T47D (cell line): Measurements from ENCODE around the gene GOLGA6L10.
"Not testable (repeated sequence)": the region's sequence is repeated elsewhere in the genome, so short reads cannot be mapped to it uniquely, and the experiment has no call there.

Experiments used
- DNase-seq, 2 experiments: peaks; one replicate each; pipeline versions ENCODE4 v3.0.0 to v3.0.0-alpha.2; 2011 to 2012; ENCODE audit warnings: low read depth in 1 of 2, low spot score in 1 of 2
- JUND ChIP-seq: IDR thresholded peaks from 2 replicates; pipeline ENCODE4 v1.6.1; 2012; ENCODE audit warnings: low read depth
- in situ Hi-C: cut with HindIII; loops from 2 replicates; pipeline ENCODE4 v1.10.0; 2016; ENCODE audit warnings: low sequenced_read_pairs, low pct_unique_long_range_greater_than_20kb

The GOLGA6L10 gene, protein sequence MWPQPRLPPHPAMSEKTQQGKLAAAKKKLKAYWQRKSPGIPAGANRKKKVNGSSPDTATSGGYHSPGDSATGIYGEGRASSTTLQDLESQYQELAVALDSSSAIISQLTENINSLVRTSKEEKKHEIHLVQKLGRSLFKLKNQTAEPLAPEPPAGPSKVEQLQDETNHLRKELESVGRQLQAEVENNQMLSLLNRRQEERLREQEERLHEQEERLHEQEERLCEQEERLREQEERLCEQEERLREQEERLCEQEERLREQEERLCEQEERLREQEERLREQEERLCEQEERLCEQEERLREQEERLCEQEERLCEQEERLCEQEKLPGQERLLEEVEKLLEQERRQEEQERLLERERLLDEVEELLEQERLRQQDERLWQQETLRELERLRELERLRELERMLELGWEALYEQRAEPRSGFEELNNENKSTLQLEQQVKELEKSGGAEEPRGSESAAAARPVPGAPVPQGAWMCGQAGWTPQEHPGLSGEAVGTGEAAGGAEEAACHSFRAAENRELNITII

DNA sequence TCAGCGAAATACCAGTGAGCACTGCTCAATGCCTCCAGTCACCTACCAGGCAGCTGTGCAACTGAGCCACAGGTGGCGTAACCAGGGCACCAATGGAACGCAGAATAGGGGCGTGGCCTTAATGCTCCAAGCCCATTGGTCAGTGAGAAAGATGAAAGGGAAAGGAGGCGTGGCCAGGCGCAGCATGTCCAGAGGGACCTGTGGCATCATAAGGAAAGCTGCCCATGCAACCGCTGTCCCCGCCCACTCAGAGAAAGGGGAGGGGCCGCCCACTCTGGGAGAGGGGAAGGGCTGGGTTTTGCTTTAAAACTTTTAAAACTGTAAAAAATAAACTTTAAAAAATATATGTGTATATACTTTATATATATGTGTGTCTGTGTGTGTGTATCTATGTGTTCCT is at the start of gene GOLGA6L10:
Gene GOLGA6L10, minus strand, starts transcription at position 101 of the 400 bp plus-strand sequence. Its CDS starts 100 bp downstream, at position 1.
- DNase-seq, in situ Hi-C loops: not testable (repeated sequence)

DNA sequence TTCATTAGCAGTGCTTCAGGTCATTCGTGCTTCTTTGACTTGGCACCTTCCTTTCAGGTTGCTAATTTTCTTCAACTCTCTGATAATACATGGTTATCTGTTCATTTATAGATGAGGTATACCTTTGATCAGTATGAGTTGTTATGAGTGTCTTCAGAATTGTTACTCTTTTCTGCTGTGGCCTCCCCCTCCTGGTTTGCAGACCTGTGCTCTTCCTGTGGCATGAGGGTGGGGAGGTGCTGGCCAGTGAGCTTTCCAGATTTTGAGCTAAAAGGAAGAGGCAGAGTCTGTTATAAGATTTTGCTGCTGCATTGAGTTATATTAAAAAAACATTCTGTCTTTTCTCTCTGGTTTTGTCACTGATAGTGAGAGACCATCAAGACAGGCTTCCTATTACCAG is 49.5 kb upstream of the GOLGA6L10 start:
- DNase-seq: no peak
- in situ Hi-C loops: no loop called here
- no peak for TF ChIP-seq JUND

DNA sequence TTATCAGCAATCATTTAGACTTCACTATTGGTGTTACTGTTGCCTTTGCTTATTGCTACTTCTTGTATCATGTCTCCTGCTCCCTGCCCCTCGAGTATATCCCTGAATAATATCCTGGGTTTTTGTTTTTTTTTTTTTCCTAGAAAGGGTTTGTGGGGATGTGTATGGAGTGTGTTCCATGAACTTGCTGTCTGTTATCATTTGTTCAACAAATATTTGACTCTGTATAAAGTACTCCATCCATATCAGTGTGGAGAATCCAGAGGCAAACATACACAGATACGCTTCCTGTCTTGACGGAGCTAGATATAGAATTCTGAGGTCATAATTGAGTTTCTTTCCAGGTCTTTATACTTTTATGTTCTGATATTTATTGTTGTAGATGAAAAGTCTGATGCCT is 48.5 kb upstream of the GOLGA6L10 start:
- no peak for DNase-seq
- in situ Hi-C loops: no loop called here
- no peak for TF ChIP-seq JUND

DNA sequence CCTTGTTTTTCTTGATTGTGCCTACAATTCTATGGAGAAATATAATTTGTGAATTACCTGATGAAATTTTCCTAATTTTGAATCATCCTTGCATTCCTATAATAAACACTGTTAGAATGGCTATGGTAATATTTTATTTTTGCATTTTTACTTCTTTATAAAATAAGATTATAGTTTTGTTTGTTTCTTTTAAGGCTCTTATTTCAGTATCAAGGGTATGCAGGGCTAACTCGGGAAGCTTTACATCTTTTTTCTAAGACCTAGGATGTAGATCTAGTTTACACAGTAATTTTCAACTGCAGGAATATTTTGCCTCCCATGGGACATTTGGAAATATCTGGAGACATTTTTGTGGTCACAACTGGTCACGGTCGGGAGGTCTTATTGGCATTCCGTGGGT is 46.5 kb upstream of the GOLGA6L10 start:
- DNase-seq, in situ Hi-C loops: not testable (repeated sequence)

DNA sequence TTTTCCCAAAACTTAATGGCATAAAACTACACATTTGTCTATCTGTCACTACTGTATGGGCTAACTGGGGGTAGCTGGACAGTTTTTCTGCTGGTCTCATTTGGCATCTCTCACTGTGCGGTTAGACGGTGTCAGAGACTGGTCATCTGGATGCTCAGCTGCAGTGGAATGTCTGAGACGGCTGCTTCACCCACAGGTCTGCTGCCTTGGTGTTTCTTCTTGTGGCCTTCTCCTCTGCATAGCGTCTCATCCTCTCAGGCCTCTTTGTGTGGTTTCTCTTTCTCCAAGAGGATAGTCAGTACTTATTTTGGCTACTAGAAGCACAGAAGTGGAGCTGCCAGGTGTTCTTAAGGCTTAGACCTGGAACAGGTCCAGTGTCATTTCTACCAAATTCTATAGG is 44.4 kb upstream of the GOLGA6L10 start:
- DNase-seq: no peak
- TF ChIP-seq JUND: no peak
- in situ Hi-C loops: no loop called here

DNA sequence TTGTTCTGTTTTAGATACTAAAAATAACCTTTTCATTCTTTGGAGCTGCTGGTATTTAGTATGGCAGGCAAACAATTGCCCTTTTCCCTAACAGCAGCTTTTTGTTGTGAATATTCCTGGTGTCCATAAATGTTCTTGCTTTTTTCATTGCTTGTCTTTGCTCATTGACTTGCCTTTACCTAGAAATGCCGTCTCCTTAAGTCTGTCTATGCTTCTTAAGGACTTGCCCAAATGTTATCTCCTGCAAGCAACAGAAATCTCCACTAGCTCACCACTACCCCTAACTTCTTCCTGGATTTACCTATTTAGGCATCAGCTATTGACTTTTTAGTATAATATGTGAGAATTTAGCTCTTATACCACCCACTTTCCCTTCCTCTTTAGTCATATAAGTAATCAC is 42.8 kb upstream of the GOLGA6L10 start:
- DNase-seq, in situ Hi-C loops: not testable (repeated sequence)

DNA sequence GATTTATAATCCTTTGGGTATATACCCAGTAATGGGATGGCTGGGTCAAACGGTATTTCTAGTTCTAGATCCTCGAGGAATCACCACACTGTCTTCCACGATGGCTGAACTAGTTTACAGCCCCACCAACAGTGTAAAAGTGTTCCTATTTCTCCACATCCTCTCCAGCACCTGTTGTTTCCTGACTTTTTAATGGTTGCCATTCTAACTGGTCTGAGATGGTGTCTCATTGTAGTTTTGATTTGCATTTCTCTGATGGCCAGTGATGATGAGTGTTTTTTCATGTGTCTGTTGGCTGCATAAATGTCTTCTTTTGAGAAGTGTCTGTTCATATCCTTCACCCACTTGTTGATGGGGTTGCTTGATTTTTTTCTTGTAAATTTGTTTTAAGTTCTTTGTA is 40.9 kb upstream of the GOLGA6L10 start:
- in situ Hi-C loops, DNase-seq: not testable (repeated sequence)

DNA sequence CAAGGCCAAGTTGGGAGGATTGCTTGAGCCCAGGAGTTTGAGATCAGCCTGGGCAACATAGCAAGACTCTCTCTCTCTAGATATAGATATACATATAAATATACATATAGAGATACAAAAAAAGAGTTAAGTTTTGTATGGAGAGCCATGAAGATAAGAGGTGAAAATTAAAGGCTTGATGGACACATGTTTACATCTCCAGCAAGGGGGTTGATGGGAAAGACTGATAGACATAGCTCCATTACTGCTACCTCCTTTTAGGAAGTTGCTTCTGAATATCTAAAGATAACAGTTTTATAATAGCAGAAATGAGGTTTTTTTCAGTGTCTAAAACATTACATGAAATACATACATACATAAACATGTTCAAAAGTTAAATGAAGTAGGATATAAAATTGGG is 37.9 kb upstream of the GOLGA6L10 start:
- DNase-seq, in situ Hi-C loops: not testable (repeated sequence)

DNA sequence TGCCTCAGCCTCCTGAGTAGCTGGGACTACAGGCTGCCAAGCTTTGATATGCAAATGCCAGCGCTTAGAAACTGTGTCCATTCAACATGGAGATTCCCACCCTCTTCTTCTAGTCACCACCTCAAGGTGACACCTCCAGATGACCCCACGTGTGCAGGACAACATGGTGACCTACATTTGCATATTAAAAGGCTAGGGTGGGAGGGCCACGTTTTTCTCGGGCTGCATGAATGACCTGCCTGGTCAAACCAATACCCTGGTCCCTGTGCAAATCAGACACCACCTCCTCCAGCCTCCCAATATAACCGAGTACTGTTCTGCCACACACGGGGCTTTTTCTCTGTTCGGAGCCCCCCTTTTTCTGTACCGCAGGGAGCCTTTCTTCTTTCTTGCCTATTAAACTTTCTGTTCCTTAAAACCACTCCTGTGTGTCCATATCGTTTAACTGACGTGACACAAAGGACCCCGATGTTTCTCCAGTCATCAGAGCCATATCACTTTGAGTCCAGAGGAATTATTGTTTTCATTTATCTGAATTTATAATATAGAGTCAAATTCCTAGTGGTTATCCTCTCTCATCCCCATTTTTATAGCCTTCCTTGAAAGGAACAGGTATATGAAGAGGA is 32.2 kb upstream of the GOLGA6L10 start:
- DNase-seq, in situ Hi-C loops: not testable (repeated sequence)

DNA sequence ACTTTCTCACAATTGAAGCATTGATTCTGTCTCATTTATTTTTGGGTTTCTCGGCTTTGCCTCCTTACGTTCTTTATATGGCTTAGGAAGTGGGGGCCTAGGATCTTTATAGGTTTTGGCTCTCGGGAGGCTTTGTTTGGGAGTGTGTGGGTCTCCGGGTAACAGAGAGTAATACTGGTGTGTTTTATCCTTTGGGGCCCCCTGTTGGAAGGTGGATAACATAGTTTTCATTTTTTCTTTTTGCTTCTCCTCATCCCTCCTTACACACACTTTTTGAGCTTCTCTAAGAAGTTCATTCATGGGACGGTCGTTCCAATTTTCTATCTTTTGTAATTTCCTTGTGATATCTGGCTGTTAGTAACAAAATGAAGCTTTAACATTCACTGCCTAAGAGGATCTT is 30.3 kb upstream of the GOLGA6L10 start:
- in situ Hi-C loops, DNase-seq: not testable (repeated sequence)

DNA sequence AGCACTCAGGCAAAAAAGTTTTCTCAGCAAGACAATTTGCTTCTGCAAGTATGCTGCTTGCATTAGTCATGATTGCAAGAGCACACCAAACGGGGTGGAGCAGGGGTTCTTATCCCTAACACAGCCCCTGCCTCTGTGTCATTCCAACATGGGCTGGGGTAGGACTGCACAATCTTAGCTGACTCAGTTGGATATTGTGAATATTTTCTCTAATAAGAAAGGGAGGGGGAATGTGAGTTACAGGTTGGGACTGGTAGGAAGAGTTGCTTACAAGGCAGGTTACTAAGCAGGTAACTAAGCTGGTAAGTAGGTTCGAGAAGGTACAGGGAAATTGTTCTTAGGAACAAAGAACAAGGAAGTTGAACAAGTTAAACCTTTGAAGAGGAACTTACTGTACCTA is 24.4 kb upstream of the GOLGA6L10 start:
- in situ Hi-C loops, DNase-seq: not testable (repeated sequence)

DNA sequence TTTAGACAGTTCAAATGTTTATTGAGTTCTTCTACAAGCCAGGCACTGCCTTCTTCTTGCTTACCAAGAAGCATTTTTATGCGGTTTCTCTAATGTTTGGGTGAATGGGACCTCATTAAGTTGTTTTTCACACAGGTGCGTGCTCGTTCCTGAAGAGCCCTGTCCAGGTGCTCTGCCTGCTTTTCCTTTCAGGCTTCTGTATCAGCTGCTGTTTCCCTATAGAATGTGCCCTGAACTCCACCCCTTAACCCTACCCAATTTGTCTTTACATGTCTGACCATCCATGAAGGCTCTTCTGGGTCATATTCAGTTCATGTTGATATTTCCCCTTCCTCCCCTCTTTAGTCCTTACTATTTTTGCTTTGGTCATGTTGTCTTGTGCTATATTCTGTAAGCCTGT is 22.4 kb upstream of the GOLGA6L10 start:
- in situ Hi-C loops: no loop called here
- no peak for TF ChIP-seq JUND
- DNase-seq: no peak

DNA sequence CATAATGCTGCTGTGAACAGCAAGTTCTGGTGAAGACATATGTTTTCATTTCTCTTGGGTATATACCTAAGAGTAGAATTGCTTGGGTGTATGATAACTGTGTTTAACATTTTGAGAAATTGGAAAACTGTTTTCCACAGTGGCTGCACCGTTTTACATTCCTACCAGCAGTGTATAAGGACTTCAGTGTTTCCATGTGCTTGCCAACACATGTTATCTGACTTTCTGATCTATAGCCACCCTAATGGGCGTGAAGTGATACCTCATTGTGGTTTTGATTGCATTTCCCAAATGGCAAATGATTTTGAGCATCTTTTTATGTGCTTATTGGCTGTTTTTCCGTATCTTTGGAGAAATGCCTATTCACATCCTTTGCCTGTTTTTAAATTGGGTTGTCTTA is 18.5 kb upstream of the GOLGA6L10 start:
- DNase-seq, in situ Hi-C loops: not testable (repeated sequence)

DNA sequence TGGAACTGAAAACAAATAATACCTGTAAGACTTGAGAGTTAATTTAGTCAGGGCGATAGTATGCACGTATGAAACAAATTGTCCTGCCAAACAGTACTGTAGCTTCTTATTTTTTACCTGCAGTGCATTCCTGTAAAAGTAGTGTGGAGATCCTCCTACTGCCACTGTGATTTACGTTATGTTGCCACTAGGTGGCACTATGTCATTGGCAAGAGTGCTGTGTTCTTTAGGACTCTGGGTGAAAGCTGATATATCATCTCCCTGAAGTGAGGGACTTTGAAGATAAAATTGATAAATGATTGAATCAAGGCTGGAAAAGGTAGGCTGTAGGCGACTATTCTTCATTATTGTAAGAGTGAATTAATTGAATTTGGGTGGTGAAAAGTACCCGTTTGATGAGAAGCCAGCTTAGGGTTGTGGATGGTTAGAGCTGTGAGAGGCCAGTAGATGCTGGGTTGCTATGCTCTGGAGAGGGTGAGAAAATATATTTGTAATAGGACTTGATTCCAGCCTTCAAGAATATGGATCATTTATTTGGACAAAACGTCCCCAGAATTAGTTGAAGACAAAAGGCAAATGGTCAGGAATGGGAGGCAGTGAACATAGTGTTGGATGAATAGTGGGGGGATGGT is 16.5 kb upstream of the GOLGA6L10 start:
- in situ Hi-C loops, DNase-seq: not testable (repeated sequence)

DNA sequence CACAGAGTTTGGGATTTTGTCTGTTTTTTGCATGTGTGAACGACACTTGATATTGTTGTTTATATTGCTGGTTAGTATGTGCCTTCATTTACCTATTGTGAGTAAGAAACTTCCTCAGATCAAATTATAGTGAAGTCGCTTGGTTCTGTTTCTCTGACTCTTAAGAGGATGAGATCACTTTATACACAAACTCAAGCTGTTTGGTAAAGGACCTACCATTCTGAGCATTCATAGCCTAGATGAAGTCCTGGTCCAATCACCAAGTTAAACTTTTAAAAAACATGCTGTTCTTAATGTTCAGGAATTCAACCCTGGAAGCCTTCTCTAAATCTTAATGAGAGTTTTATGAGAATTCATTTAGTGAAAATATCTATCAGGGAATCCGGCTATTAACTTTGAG is 15.3 kb upstream of the GOLGA6L10 start:
- DNase-seq, in situ Hi-C loops: not testable (repeated sequence)

DNA sequence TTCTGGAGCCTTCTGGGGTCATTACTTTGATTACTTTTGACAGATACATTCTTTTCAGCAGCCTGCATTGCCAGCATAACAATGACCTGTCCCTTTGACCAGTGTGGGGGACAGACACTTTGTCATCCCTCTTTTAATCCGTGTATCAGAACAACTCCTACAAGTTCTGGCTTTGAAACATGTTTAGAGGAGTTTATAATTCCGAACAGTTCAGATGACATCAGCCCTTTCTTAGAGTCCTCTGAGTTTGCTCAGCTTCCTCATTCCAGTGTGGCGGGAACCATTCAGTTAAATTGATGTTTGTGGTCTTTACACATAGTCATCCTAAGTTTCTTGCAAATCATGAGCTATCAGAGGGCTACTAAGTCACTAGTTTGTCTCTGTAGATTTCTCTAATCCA is 13.5 kb upstream of the GOLGA6L10 start:
- in situ Hi-C loops, DNase-seq: not testable (repeated sequence)

DNA sequence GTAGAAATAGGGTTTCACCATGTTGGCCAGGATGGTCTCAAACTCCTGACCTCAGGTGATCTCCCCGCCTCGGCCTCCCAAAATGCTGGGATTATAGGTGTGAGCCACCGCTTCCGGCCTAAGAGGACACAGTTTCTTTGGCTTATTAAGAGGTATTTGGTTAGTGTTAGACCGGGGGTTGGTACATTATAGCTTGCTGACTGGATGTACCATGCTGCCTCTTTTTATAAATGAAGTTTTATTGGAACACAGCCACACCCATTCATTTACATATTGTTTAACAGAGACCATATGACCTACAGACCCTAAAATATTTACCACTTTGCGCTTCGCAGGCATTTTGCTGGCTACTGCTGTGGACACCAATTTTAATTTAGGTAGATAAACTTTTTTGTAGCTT is 11.3 kb upstream of the GOLGA6L10 start:
- in situ Hi-C loops: not testable (repeated sequence)

DNA sequence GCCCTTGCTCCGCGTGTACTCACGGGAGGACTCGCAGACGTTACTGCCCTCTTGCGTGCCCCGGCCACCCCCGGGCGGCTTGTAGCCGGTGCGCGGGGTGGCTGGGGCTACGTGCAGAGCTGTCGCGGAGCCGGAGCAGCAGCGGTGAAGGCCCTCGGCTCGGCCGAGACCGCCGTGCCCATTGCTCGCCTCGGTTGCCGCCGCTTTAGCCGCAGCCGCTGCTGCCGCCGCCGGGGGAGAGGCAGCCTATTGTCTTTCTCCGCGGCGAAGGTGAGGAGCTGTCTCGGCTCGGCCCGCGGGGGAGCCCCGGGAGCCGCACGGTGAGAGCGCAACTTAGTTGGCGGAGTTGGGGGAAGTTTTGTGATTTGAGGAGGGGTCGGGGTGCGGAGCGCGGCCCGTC is 5.8 kb upstream of the GOLGA6L10 start:
- in situ Hi-C loops, DNase-seq: not testable (repeated sequence)

More for the DNA sequence above, 11.3 kb upstream of the GOLGA6L10 start:
- not testable (repeated sequence) for DNase-seq
